GM18867 (cell line): ENCODE results near the gene S100A16.
A peak's percentile ranks its signal among the peaks of the same experiment; 100 is the strongest.

Source experiments
- ATAC-seq: cut with Tn5 transposase; IDR thresholded peaks from one replicate; pipeline ENCODE4 v1.9.1; 2021; ENCODE audit warnings: mild to moderate bottlenecking, moderate library complexity; ENCODE audit not compliant: unreplicated experiment

Gene S100A16

DNA sequence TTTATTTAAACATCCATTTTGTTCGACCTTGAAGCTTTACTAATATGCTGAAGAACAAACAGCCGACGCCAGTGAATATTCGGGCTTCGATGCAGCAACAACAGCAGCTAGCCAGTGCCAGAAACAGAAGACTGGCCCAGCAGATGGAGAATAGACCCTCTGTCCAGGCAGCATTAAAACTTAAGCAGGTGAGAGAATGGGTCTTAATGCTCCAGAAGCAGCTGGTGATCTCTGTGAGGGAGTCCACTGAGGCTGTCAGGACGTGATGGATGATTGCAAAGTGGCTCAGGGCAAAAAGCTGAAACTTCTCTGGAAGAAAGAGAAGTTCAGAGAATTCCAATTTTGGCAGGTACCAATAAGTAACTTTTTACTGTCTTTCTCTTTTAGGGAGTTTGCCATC, 25.3 kb upstream of the S100A16 start:
- ATAC-seq: no peak

DNA sequence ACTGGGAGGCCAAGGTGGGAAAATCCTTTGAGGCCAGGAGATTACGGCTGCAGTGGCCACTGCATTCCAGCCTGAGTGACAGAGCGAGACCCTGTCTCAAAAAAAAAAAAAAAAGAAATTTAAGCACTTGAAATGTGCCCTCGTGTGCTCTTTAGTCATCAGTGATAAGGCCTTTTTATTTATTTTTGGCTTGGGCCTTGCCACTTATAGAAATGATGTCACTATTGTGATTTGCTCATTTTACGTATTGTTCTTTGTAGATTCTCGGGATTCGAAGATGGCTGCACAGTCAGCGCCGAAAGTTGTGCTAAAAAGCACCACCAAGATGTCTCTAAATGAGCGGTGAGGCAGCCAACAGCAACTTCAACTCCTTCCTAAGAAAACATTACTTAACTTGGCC, 23.4 kb upstream of the S100A16 start:
- no peak for ATAC-seq

DNA sequence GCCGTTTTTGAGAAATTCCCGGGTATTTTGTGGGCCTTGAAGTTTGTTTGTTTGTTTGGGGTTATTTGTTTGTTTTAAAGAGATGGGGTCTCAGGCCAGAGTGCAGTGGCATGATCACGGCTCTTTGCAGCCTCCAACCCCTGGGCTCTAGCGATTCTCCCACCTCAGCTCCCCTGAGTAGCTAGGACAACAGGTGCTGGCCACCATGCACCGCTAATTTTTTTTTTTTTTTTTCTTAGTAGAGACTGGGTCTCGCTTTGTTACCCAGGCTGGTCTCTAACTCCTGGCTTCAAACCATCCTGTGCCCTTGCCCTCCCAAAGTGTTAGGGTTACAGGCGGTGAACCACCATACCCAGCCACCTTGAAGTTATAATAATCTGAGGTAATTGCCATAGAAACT, 22.9 kb upstream of the S100A16 start:
- ATAC-seq: no peak

DNA sequence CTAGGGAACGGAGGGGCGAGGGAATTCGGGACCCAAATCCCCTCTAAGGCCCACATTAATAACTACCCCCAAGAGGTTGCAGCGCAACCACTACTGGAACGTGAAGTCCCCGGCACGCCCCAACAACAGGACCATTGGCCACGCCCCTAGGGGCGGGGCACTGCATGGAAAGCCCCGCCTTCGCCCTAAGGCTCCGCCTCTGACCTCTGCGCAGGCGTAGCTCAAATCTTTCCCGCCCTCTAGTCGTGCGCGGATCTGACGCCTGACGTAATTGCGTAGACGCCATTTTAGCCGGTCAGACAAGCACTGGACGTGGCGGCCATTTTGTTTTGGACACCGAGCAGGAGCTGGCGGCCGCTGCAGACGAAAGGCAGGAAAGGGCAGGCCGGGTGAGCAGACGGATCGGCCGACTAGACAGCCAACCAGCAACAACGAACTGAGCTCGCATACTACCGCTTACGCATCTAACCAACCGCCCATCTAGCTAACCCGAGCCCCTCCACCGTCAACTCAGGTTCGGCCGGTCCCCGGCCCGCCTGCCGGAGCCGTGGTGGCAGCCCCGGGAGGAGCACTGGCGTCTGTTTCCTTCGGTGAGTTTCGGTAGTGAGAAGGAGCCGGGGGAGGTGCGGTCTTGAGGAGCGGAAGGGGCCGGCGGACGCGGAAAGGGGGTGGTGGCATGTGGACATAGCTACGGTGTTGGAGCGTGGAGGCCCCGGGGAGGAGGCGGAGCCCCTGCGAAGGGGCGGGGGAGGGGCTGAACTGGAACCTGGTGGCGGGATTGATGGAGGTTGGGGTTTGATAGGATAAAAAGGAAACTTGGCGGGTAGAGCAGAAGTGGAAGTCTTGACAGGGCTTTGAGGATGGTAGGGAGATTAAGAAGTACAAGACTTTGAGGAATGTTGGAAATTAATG, 21.1 kb upstream of the S100A16 start, which contains the start of gene CHTOP:
Gene CHTOP, plus strand, starts transcription at position 313 of the 912 bp plus-strand sequence. CDS start 2,523 bp downstream, outside the sequence.
- ATAC-seq: peak; percentile 85

DNA sequence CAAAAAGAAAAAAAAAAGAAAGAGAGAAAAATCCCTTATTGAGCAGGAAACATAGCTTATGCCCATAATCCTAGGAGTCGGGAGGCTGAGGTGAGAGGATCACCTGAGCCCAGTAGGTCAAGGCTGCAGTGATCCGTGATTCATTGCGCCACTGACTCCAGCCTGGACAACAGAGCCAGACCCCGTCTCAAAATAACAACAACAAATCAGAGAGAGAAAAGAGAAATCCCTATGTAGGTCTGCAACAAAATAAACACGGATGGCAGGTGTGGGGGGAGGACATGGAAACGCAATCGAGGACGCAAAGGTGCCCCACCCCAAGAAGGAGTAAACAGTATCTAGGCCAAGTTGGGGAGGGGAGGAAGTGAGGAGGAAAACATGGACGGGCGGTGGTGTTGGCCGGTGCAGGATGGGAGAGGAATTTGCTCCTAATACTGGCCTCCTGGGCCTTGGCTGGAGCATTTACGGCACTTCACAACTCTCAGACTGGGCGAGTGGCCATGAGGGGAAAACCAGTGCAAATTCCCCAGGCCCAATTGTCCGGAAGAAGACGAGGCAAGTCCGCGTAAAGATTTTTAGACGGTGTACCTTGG, 20.3 kb upstream of the S100A16 start:
- ATAC-seq: peak; percentile 7

DNA sequence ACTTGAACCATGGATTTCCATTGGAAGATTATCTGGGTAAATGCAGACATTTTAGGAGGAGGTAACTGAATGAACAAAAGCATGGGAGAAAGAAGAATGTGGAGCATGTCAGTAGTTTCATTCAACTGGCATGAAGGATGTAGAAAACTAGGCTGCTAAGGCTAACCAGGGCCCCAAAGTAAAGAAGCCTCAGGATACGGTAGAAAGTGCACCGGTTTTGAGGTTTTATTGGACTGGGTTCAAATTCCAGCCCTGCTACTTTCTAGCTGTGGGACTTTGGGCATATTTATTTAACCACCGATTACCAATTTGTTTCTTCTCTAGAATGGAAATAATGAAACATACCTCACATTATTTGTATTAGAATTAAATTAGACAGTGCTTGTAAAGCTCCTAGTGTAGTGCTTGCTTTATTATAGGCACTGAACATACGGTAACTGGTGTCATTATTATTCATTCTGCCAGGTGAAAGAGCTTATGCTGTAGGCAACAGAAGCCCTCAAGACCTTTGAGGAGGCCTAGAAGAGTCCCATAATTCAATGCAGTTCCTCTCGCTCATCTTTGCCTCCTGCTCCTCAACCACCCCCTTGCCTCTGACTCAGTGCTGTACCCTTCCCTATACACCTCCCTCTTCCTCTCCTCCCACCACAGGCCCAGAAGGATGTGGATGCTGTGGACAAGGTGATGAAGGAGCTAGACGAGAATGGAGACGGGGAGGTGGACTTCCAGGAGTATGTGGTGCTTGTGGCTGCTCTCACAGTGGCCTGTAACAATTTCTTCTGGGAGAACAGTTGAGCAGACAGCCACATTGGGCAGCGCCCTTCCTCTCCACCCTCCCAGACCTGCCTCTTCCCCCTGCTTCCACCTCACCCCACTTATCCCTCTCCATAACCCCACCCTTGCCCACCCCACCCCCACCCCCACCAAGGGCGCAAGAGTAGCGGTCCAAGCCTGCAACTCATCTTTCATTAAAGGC, 18.4 kb upstream of the S100A16 start:
- ATAC-seq: no peak

DNA sequence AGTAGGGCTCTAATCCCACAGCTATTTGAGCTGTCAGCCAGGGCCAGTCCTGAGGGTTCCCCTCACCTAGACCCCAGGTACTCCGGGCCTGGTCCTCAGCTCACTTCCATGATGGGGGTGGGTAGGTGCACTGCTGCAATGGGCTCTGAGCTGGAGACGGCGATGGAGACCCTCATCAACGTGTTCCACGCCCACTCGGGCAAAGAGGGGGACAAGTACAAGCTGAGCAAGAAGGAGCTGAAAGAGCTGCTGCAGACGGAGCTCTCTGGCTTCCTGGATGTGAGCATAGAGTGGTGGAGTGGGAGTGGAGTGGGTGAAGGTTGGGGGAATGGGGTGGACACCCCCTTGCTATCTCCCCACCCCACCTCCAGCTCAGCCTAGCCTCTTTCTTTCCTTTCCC, 17.4 kb upstream of the S100A16 start:
- ATAC-seq: no peak

DNA sequence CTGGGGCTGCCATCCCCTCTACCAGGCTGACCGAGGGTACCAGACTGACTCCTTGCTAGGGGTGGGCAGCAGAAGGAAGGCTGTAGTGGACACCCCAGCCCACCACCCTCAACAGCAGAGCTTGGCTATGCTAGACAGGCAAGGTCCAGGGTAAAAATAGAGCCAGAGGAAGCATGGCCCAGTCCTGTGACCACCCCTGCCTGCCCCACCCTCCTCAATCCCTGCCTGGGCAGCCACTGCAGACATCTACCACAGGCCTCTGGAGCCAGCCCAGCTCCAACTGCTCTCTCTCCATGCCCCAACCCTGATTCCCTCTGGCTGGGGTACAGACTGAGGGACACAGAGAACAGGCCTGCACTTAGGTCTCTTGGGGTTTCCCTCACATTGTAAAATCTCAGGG, 17.0 kb upstream of the S100A16 start:
- ATAC-seq: no peak

DNA sequence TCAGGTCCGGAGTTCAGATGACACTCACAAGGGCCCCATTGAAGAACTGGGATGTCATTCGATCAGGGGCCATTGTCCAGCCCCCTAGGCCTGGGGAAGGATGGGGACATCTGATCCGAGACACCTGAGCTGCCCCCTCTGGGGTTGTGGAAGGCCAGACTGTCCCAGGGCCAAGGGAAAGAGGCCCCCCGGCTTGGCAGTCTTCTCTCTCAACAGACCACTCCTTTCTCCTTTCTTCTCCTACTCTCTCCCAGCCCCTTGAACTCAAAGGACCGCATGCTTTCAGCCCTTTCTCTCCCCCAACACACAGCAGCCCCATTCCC, 16.4 kb upstream of the S100A16 start:
- no peak for ATAC-seq

DNA sequence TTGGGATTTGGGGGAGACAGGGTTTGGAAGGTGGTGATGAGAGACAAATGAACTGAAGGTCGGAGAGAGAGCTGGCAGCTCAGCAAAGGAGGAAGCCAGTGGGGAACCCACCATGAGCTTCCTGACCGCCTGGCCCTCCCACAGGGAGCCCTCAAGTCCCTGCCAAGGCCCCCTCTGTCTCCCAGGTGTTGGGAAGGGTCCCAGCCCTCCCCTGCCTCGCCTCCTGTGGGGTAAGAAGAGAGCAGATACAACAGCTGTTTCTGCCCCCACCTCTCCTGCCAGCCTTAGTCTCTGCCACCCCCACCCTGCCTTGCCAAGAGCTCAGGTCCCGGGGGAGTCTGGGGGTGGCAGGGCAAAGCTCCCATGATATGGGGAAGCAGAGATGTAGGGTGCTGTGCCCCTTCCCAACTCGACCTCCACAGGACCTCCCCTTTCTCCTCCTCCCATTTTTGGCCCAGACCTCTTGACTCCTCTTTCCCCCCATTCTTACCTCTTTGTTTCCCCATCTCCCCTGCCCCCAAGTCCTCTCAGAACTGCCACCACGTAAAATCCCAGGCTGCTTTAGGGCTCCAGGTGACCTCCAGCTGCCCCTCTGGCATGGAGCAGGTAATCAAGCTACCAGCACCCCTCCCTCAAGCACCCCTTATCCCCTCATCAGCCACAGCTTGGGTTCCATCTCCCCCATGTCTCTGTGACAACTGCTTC, 15.9 kb upstream of the S100A16 start:
- ATAC-seq: no peak

DNA sequence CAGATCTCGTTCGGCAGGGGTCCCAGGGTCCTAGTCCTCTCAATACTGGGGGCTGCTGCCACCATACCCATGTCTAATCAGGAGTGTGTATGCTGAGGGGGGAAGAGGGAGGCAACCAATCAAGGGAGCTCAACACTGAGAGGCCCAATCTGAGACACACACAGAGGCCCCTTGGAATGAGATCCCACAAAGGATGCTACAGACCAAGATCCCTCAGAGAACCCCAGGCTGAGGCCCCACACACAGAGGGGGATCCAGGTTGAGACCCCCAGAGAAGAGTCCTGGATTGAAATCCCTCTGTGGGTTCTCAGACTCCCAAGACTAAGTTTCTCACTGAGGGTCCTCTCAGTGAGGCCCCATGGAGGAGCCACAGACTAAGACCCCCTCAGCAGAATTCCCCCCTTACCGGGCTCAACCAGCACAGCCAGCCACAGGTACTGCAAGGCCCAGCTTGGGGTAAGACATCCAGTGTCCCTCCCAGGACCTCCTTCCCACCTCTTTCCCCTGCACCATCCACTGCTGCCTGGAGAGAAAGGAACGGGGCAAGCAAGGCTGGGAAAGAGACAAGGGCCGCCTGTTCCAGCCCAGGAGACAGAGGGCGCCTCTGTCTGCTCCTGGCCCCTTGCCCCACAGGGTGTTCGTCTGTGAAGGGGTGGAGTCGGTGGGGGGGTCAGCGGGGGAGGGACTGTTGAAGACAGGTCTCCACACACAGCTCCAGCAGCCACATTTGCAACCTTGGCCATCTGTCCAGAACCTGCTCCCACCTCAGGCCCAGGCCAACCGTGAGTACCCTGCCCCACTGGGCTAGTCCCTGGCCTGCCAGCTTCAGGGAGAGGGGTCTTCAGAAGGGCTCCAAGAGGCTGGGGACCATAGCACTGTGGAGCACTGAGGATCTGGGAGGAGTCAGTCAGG, 15.0 kb upstream of the S100A16 start, which contains the start of gene S100A1:
Gene S100A1, plus strand, starts transcription at position 720 of the 912 bp plus-strand sequence. CDS start 2,088 bp downstream, outside the sequence.
- no peak for ATAC-seq

DNA sequence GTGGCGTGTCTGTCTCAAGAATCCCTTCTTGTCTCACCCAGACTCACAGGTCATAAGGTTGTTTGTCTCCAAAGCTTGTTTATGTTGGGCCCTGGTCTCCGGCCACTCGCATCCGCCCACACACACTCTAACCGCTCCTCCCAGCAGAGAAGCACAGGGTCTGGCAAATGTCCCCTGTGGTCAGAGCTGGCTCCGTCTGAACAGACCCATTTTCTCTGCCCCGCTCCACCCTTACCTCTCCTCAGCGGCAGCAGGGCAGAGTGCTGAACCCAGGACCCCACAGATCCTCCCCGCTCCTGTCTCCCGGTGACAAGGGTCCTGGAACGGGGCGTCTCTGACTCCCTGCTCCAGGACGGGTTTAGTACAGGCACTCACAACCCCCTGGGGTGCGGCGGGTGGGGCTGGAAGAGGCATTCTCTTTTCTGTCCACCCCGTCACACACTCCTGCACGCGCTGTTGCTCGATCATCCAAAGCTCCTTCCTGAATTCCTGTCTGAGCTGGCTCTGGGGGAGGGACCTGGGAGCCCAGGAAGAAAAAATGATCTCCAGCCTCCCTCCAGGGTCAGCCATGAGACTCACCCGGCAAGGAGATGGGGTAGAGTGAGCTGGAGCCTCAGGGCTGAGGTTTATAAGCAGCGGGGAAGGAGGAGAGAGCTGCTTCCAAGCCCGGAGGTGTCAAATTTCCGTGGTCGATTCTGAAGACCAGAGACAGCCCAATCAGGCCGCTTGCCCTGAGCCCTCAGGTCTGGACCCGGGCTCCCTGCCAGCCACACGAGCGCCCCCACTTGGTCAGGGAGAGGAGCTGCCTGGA, 14.2 kb upstream of the S100A16 start, which contains the start of gene S100A13:
Gene S100A13, minus strand, starts transcription at position 602 of the 811 bp plus-strand sequence. CDS start 1,033 bp downstream, outside the sequence.
- ATAC-seq: no peak

DNA sequence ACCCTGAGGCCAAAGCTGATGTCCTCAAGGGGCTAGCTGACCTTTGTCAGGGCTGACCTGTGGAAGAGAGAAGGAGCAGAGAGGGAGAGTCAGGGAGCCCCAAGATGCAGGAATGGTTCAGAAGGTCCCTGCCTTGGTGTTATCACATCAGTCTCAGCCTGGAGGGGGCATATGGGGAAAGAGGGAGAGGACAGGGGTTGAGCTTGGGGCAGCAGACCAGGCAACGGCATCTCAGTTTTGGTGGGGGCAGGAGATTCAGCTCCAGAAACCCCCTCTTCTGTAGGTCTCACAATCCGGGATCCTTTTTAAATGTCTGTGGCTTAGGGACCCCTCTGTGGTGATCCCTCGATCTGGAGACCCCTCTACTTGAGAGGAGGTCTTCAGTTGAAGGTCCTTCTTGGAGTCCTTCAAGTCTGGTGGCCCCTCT, 13.6 kb upstream of the S100A16 start:
- ATAC-seq: no peak

DNA sequence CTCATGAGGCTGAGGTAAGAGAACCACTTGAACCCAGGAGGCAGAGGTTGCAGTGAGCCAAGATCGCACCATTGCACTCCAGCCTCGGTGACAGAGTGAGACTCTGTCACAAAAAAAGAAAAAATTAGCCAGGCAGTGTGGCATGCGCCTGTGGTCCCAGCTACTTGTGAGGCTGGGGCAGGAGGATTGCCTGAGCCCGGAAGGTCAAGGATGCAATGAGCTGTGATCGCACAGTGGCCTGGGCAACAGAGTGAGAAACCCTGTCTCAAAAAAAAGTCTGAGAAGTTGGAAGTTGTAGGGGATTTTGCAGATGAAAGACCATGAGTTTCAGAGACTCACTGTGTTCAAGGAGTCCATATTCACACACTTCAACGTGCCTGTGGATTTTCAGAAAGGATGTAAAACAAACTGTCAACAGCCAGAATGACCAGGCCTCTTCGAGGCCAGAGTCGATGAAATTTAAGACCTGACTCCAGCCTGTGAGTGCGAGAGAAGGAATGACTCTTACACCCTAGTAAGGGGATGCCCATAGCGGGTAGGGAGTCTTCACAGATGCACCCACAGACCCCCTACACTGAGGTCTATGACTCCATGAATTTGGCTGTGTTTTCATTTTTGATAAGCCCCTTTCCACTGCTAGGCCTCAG, 12.2 kb upstream of the S100A16 start:
- ATAC-seq: no peak

DNA sequence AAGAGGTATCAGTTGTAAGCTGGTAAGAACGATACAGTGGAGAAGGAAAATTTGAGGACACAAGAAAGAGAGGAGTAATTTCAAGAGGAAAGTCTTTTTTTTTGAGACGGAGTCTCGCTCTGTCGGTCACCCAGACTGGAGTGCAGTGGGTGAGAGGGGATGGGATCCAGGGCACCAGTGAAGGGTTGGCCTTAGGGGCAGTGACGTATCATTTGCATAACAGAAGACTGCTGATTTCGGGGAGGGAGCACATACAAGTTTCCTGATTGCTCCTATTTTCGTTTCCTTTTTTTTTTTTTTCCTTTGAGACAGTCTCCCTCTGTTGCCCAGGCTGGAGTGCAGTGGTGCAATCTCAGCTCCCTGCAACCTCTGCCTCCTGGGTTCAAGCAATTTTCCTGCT, 10.2 kb upstream of the S100A16 start:
- ATAC-seq: no peak

DNA sequence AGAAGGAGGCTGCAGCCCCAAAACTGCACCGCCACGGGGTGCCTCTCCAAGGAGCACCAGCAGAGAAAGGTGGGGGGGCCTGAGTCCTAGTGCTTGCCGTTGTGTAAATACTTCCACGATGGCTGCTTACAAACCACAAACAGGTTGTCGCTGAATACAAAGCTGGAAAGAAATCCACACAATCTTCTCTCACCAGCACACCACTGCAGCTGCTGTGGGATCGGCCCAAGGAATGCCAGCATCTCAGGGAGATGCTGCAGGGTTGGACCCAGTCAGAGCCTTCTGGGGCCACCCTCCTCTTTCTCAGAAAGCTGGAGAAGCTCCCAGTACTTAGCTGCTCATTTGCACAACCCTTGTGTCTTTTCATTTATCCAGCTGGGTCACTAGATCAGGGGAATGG, 6.2 kb upstream of the S100A16 start:
- ATAC-seq: no peak

DNA sequence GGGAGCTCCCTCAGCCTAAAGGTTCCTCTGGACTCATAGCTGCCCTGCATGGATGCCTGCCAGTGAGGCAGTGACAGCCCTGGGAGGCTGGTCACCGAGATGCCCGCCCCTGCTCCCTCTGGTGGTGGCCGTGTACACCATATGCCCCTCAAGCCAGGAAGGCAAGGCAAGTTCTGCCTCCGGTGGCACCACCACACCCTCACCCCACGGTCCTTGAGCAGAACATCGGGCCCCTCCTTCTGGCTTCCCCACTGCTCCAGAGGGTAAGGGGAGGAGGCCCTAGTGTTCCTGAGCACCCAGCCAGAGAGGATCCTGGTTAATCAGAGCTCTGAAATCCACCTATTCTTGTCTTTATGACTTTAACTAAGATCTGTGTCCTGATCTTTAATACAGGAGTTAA, 4.7 kb upstream of the S100A16 start:
- peak; percentile 78 for ATAC-seq

DNA sequence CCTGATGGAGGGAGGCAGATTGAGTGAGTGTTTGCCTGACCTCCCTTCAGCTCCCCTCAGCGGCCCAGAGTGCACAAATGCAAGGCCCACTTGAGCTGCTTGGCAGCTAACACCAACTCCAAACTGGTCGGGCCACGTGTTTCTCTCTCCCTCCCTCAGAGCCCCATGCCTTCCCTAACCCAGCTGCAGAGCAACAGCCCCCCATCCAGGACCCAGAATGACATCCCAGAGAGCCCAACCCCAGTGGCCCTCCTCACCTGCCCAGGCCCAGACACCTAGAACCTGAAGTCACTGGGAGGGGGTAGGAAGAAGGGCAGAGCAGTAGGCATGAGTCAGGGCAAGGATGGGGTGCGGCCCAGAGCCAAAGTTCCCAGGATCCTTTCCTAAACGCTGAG, 4.0 kb upstream of the S100A16 start:
- ATAC-seq: no peak
